GM18951 (cell line): ENCODE data around the gene GLT8D1.

ENCODE experiments used
- POLR2A ChIP-seq: IDR thresholded peaks from 4 replicates; pipeline ENCODE4 v1.6.1; 2011; ENCODE audit warnings: mild to moderate bottlenecking; ENCODE audit not compliant: insufficient read length, insufficient read depth; ENCODE audit errors: extremely low read depth
- in situ Hi-C: fragments of 300-500 bp; cut with MboI; formaldehyde crosslinking; loops from one replicate; pipeline ENCODE4 v1.12.0; 2022; ENCODE audit warnings: low sequenced_read_pairs, mixed read lengths, inconsistent platforms; ENCODE audit not compliant: unreplicated experiment

The GLT8D1 gene

GRCh38 chr3:52650439-52650838 is 55.2 kb downstream of the GLT8D1 start:
- in situ Hi-C loops: no loop called here
- no peak for TF ChIP-seq POLR2A

- in situ Hi-C loops: no loop called here
- no peak for TF ChIP-seq POLR2A
These were observed 56.0 kb downstream of the GLT8D1 start for GRCh38 chr3:52649461-52650210.

GRCh38 chr3:52645549-52645948 is 60.0 kb downstream of the GLT8D1 start:
- no peak for TF ChIP-seq POLR2A
- in situ Hi-C loops: no loop called here
